Liver (tissue), 3 donors: Measurements from ENCODE around the gene NOC4L.

Experiments used
- ATF3 ChIP-seq: IDR thresholded peaks from 2 replicates; pipeline ENCODE4 v1.6.1; 2016; ENCODE audit warnings: antibody characterized with exemption
- CTCF ChIP-seq: fragments of 150-350 bp; IDR thresholded peaks from 2 replicates; pipeline ENCODE4 v1.5.1; 2017; ENCODE audit warnings: improper control_type of control experiment, low read depth, low read length; ENCODE audit not compliant: missing input control
- JUND ChIP-seq, 2 donors: IDR thresholded peaks; 2 replicates each; pipeline ENCODE4 v1.6.1; 2016; ENCODE audit warnings: antibody characterized with exemption in 2 of 2
- MAX ChIP-seq: IDR thresholded peaks from 2 replicates; pipeline ENCODE4 v1.6.1; 2016; ENCODE audit warnings: antibody characterized with exemption
- RAD21 ChIP-seq, 2 donors: IDR thresholded peaks; 2 replicates each; pipeline ENCODE4 v1.6.1; 2016; ENCODE audit warnings: antibody characterized with exemption in 2 of 2, mild to moderate bottlenecking in 2 of 2
- SP1 ChIP-seq: IDR thresholded peaks from 2 replicates; pipeline ENCODE4 v1.6.1; 2018; ENCODE audit warnings: antibody characterized with exemption, mild to moderate bottlenecking
- TAF1 ChIP-seq: conservative IDR thresholded peaks from 2 replicates; pipeline ENCODE4 v1.6.1; 2016; ENCODE audit warnings: antibody characterized with exemption, mild to moderate bottlenecking
- YY1 ChIP-seq: IDR thresholded peaks from 2 replicates; pipeline ENCODE4 v1.6.1; 2016; ENCODE audit warnings: antibody characterized with exemption, mild to moderate bottlenecking
- ZBTB33 ChIP-seq: IDR thresholded peaks from 2 replicates; pipeline ENCODE4 v1.6.1; 2016; ENCODE audit warnings: antibody characterized with exemption
- donor health status: healthy.
- donor health status: healthy.

GRCh38 chr12:132174839-132175490 is 30.7 kb downstream of the NOC4L start:
- TF ChIP-seq CTCF (no peak), TAF1 (no peak), JUND (IDR thresholded peaks at IDR 0.05) (no peak), ZBTB33 (no peak), YY1 (no peak), ATF3 (no peak), MAX (no peak), SP1 (no peak), RAD21 (IDR thresholded peaks at IDR 0.05) (no peak)
